Sigmoid colon (tissue), 7 donors: ENCODE measurements around the gene RNF6. TPM values are rescaled to one million over a fixed set of nuclear protein-coding genes. Genes with fewer than 3 reads are reported as not detected.

Experiments
- DNase-seq: peaks from one replicate; pipeline ENCODE4 v3.0.0-alpha.2; 2019
- H3K27ac ChIP-seq, 4 donors: fragments of 200-600 bp; sonication (generic); one replicate each; pipeline ENCODE4 v1.5.1; 2016 to 2019; ENCODE audit warnings: mild to moderate bottlenecking in 1 of 4
- H3K27me3 ChIP-seq, 3 donors: fragments of 200-600 bp; sonication (generic); one replicate each; pipeline ENCODE4 v1.5.1; 2019; ENCODE audit warnings: mild to moderate bottlenecking in 1 of 3
- H3K36me3 ChIP-seq, 4 donors: fragments of 200-600 bp; sonication (generic); one replicate each; pipeline ENCODE4 v1.5.1; 2016 to 2019
- H3K4me1 ChIP-seq, 4 donors: fragments of 200-600 bp; sonication (generic); one replicate each; pipeline ENCODE4 v1.5.1; 2017 to 2019
- H3K4me3 ChIP-seq, 4 donors: fragments of 200-600 bp; sonication (generic); one replicate each; pipeline ENCODE4 v1.5.1; 2017 to 2019; ENCODE audit warnings: mild to moderate bottlenecking in 2 of 4, moderate library complexity in 1 of 4
- H3K9me3 ChIP-seq, 4 donors: fragments of 200-600 bp in 3 of 4; sonication (generic) in 3 of 4; one replicate each; pipeline versions ENCODE4 v1.5.1 to v1.6.1; 2013 to 2019
- EP300 ChIP-seq, 4 donors: sonication (generic); formaldehyde crosslinking; IDR thresholded peaks; one replicate each; pipeline ENCODE4 v1.6.1; 2017; ENCODE audit warnings: antibody characterized with exemption in 4 of 4
- POLR2A ChIP-seq, 2 donors: fragments of 450-650 bp; IDR thresholded peaks; one replicate each; pipeline ENCODE4 v1.6.1; 2016; ENCODE audit warnings: antibody characterized with exemption in 2 of 2, mild to moderate bottlenecking in 2 of 2, moderate library complexity in 2 of 2
- POLR2AphosphoS5 ChIP-seq, 4 donors: sonication (generic); formaldehyde crosslinking; IDR thresholded peaks; one replicate each; pipeline ENCODE4 v1.6.1; 2017; ENCODE audit warnings: antibody characterized with exemption in 4 of 4
- WGBS, 2 donors: extraction: QIAGEN DNeasy Blood & Tissue Kit; methylation state at CpG; one replicate each; pipeline ENCODE4 v1.1.7; 2013; 5-methylcytosine and 5-hydroxymethylcytosine counted together
- intact Hi-C: fragments of 100-400 bp; cut with DNase I; formaldehyde crosslinking; loops from one replicate; pipeline ENCODE4 v1.15.1; 2023
- polyA plus RNA-seq, 3 donors: library from polyadenylated mRNA; stranded (reverse); fragments of 200-250 nt; gene quantifications; one replicate each; pipeline ENCODE4 v1.2.3, GENCODE V29; 2013
- total RNA-seq, 4 donors: library from RNA; depleted of rRNA; stranded (reverse); fragments of >200 nt; gene quantifications; one replicate each; pipeline ENCODE4 v1.1.0, GENCODE V29; 2016
- TF ChIP-seq, protein P1 (sequence below), 4 experiments: fragments of 450-650 bp in 3 of 4; fragments of 200-600 bp in 1 of 4; IDR thresholded peaks; one replicate each; pipeline ENCODE4 v1.5.1; 2016 to 2019; ENCODE audit warnings: antibody characterized with exemption in 4 of 4, mild to moderate bottlenecking in 3 of 4, moderate library complexity in 2 of 4
- donor health status: healthy with polysubstance abuse.
- donor health status: Bipolar disorder and iron deficiency.
- donor health status: healthy.

RNF6 gene
- total and polyA plus RNA-seq, 7 donors: 11.9 to 35.1 (median 20.9) TPM

DNA sequence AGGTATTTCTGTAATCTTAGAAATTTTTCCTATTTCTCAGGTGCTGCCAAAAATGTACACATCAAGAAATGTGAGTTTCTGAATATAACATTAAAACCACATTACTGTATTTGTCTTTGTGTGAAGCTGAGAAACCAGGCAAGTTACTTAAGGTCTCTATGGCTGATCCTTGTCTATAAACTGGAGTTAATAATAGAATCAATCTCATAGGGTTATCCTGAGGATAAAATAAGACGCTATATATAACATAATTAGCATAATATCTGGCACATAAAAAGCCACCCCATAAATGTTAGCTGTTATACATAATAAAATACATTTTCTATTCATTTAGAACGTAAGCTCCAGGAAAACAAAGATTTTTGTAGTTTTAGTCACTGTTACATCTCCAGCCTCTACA, 6.1 kb downstream of the RNF6 start:
- Histone ChIP-seq H3K4me3 (no peak overlapping the region), H3K4me1 (peaks cover 0 to 16% (median 14%) of the 10 kb centered on the region in 4 donors), H3K27me3 (no peaks in the 10 kb centered on the region), H3K27ac (no peak overlapping the region), H3K36me3 (peaks cover 37 to 91% (median 43%) of the 10 kb centered on the region in 4 donors), H3K9me3 (no peaks in the 10 kb centered on the region)
- intact Hi-C loops: no loop called here
- 96 to 98% methylated on average over 2 of the region's 2 CpGs for WGBS, 2 donors
- DNase-seq: no peak
- TF ChIP-seq POLR2A (IDR thresholded peaks at IDR 0.05) (no peak), POLR2AphosphoS5 (IDR thresholded peaks at IDR 0.05) (no peak)
- TF ChIP-seq, protein P1, sequence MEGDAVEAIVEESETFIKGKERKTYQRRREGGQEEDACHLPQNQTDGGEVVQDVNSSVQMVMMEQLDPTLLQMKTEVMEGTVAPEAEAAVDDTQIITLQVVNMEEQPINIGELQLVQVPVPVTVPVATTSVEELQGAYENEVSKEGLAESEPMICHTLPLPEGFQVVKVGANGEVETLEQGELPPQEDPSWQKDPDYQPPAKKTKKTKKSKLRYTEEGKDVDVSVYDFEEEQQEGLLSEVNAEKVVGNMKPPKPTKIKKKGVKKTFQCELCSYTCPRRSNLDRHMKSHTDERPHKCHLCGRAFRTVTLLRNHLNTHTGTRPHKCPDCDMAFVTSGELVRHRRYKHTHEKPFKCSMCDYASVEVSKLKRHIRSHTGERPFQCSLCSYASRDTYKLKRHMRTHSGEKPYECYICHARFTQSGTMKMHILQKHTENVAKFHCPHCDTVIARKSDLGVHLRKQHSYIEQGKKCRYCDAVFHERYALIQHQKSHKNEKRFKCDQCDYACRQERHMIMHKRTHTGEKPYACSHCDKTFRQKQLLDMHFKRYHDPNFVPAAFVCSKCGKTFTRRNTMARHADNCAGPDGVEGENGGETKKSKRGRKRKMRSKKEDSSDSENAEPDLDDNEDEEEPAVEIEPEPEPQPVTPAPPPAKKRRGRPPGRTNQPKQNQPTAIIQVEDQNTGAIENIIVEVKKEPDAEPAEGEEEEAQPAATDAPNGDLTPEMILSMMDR (IDR thresholded peaks at IDR 0.05): no peak

DNA sequence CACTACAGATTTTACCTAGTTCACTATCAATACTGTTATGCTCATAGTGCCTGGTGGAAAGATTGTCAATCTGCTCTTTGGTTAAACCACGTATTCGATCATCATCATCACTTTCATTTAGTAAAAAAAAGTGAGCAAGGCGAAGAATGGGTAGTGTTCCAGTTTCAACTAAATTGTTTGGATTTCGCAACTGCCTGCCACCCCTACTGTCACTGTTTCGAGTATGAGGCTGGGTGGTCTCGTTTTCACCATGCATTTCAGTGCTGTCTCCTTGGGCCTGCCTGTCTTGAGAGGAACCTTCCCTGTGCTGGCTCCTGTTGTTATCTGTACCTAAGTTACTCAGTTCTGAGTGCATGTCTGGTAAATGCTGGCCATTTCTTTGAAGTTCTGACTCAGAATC, 8.1 kb downstream of the RNF6 start:
- no peak overlapping the region for H3K4me3 ChIP-seq
- no peaks in the 10 kb centered on the region for H3K27me3 ChIP-seq
- DNase-seq: no peak
- H3K36me3 ChIP-seq: peaks cover 29 to 96% (median 41%) of the 10 kb centered on the region in 4 donors
- no peak overlapping the region for H3K27ac ChIP-seq
- TF ChIP-seq POLR2A (IDR thresholded peaks at IDR 0.05): no peak
- TF ChIP-seq EP300 (IDR thresholded peaks at IDR 0.05): no peak
- TF ChIP-seq POLR2AphosphoS5 (IDR thresholded peaks at IDR 0.05): no peak
- no peaks in the 10 kb centered on the region for H3K9me3 ChIP-seq
- WGBS, 2 donors: 92 to 93% methylated on average over 6 of the region's 6 CpGs
- no peaks in the 10 kb centered on the region for H3K4me1 ChIP-seq
- intact Hi-C loops: no loop called here

DNA sequence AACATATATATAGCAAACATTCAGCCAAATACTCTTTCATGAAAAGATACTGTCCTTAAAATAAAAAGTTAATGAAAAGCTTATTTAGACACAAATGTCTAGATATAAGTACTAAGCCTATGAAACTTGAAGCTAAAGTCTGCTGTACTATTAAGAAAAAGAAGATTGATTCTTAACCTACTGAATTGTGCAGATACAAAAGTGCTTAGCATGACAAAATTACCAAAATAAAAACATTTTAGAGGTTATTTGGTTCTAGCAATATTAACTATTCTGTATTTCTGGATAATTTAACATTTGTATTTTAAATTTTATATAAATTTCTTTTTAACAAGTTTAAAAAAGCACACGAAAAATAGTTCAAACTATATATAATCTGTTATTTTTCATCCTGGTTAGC, 8.8 kb downstream of the RNF6 start:
- intact Hi-C loops: no loop called here

DNA sequence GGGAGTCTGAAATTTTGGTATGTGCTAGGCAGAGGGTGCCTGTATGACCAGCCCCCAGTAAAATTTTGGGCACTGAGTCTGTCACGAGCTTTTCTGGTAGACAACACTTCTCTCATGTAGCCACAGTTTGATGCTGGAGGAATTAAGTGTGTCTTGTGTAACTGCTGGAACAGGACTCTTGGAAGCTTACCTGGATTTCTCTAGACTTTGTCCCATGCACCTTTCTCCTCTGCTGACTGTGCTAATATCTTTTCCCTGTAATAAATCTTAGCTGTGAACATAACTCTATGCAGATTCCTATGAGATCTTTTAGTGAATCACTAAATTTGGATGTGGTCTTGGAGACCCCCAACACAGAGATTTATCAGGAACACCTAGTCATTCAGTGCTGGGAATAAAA, 13.8 kb downstream of the RNF6 start:
- Histone ChIP-seq H3K4me3 (no peak overlapping the region), H3K4me1 (no peaks in the 10 kb centered on the region), H3K27me3 (no peaks in the 10 kb centered on the region), H3K36me3 (peaks cover 4 to 54% (median 7%) of the 10 kb centered on the region in 4 donors), H3K27ac (no peak overlapping the region), H3K9me3 (no peaks in the 10 kb centered on the region)
- DNase-seq: no peak
- WGBS, 2 donors: 96 to 100% methylated on average over 1 of the region's 1 CpG
- intact Hi-C loops: no loop called here
- TF ChIP-seq EP300 (IDR thresholded peaks at IDR 0.05): no peak
- no peak for TF ChIP-seq POLR2AphosphoS5 (IDR thresholded peaks at IDR 0.05)
- TF ChIP-seq, protein P1 (IDR thresholded peaks at IDR 0.05): no peak
- no peak for TF ChIP-seq POLR2A (IDR thresholded peaks at IDR 0.05)

More for the DNA sequence above, 8.8 kb downstream of the RNF6 start:
- Histone ChIP-seq H3K4me3 (no peak overlapping the region), H3K36me3 (peaks cover 24 to 96% (median 38%) of the 10 kb centered on the region in 4 donors), H3K9me3 (no peaks in the 10 kb centered on the region), H3K4me1 (no peaks in the 10 kb centered on the region), H3K27ac (no peak overlapping the region), H3K27me3 (no peaks in the 10 kb centered on the region)
- DNase-seq: no peak
- 84 to 94% methylated on average over 1 of the region's 1 CpG for WGBS, 2 donors
- TF ChIP-seq POLR2AphosphoS5 (IDR thresholded peaks at IDR 0.05) (no peak), EP300 (IDR thresholded peaks at IDR 0.05) (no peak), POLR2A (IDR thresholded peaks at IDR 0.05) (no peak)
- TF ChIP-seq, protein P1 (IDR thresholded peaks at IDR 0.05): no peak

DNA sequence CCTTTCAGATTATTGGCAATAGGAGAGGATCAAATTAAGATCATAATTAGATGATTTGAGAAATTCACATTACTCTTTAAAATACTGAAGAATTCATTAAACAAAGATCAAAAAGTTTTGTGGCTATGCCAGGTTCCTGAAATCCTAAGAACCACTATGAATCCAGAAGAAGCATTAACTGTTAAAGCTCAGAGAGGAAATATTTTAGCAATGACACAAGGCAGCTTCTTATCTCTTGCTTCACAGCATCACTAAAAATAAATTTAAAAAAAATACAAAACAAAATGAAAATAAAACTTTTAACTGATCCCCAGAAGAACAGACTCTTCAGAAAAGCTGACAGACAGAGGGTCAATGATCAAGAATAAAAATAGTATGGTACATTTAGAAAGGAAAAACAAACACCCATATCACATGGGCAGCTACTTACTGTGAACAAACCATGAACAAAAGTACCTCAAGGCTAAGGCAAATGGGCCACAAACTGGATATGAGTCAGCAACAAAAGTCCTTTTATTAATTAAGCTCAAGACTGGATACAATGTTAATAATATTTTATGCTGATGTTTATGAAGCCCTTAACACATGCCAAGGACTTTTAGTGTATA, 19.6 kb downstream of the RNF6 start:
- no peak for DNase-seq
- no peak overlapping the region for H3K27ac ChIP-seq

More for the DNA sequence above, 19.6 kb downstream of the RNF6 start:
- H3K4me3 ChIP-seq: no peak overlapping the region
- no peak for TF ChIP-seq POLR2A (IDR thresholded peaks at IDR 0.05)
- no peak for TF ChIP-seq EP300 (IDR thresholded peaks at IDR 0.05)
- TF ChIP-seq, protein P1 (IDR thresholded peaks at IDR 0.05): no peak
- no peak for TF ChIP-seq POLR2AphosphoS5 (IDR thresholded peaks at IDR 0.05)
- intact Hi-C loops: no loop called here
- H3K27me3 ChIP-seq: no peaks in the 10 kb centered on the region
- H3K9me3 ChIP-seq: no peaks in the 10 kb centered on the region
- H3K36me3 ChIP-seq: peaks cover 0 to 4% (median 0%) of the 10 kb centered on the region in 4 donors
- no peaks in the 10 kb centered on the region for H3K4me1 ChIP-seq
